Hepatocyte (in vitro differentiated cells): ENCODE data around the gene MICU1. TPM values are rescaled to one million over a fixed set of nuclear protein-coding genes. Genes with fewer than 3 reads are reported as not detected.

Experiments
- DNase-seq: peaks from one replicate; pipeline ENCODE4 v3.0.0-alpha.2; 2016; ENCODE audit warnings: low spot score
- H2AFZ ChIP-seq: fragments of 200-600 bp; sonication (generic); 2 replicates; pipeline ENCODE4 v1.6.0; 2016; ENCODE audit warnings: antibody characterized with exemption, mild to moderate bottlenecking
- H3K27ac ChIP-seq: fragments of 200-600 bp; sonication (generic); 2 replicates; pipeline ENCODE4 v1.5.1; 2016; ENCODE audit warnings: mild to moderate bottlenecking
- H3K27me3 ChIP-seq: fragments of 200-600 bp; sonication (generic); 2 replicates; pipeline ENCODE4 v1.6.1; 2016
- H3K36me3 ChIP-seq: fragments of 200-600 bp; sonication (generic); replicated peaks from 2 replicates; pipeline ENCODE4 v1.5.1; 2016; ENCODE audit warnings: low read depth; ENCODE audit not compliant: insufficient read depth
- H3K4me1 ChIP-seq: fragments of 200-600 bp; sonication (generic); 2 replicates; pipeline ENCODE4 v1.5.1; 2016; ENCODE audit warnings: mild to moderate bottlenecking, moderate library complexity; ENCODE audit not compliant: insufficient read depth
- H3K4me2 ChIP-seq: fragments of 200-600 bp; sonication (generic); 2 replicates; pipeline ENCODE4 v1.6.0; 2016
- H3K4me3 ChIP-seq: fragments of 200-600 bp; sonication (generic); 2 replicates; pipeline ENCODE4 v1.5.1; 2016; ENCODE audit warnings: mild to moderate bottlenecking
- H3K79me2 ChIP-seq: fragments of 200-600 bp; sonication (generic); 2 replicates; pipeline ENCODE4 v1.6.0; 2017; ENCODE audit warnings: mild to moderate bottlenecking
- H3K9me2 ChIP-seq: fragments of 200-600 bp; sonication (generic); replicated peaks from 2 replicates; pipeline ENCODE4 v1.6.0; 2017; ENCODE audit warnings: mild to moderate bottlenecking; ENCODE audit not compliant: insufficient read depth
- H3K9me3 ChIP-seq: fragments of 200-600 bp; sonication (generic); 2 replicates; pipeline ENCODE4 v1.5.1; 2016; ENCODE audit warnings: low read depth, mild to moderate bottlenecking
- H4K20me1 ChIP-seq: fragments of 200-600 bp; sonication (generic); 2 replicates; pipeline ENCODE4 v1.6.0; 2016; ENCODE audit warnings: mild to moderate bottlenecking; ENCODE audit not compliant: insufficient read depth, poor library complexity, severe bottlenecking
- EZH2 ChIP-seq: fragments of 200-600 bp; sonication (generic); IDR thresholded peaks from 2 replicates; pipeline ENCODE4 v1.6.1; 2016; ENCODE audit warnings: antibody characterized with exemption, mild to moderate bottlenecking, borderline replicate concordance
- EZH2phosphoT487 ChIP-seq: fragments of 200-600 bp; sonication (generic); IDR thresholded peaks from one replicate; pipeline ENCODE4 v1.6.1; 2018; ENCODE audit warnings: antibody characterized with exemption, mild to moderate bottlenecking, low read depth, moderate library complexity; ENCODE audit not compliant: unreplicated experiment, severe bottlenecking
- WGBS: methylation state at CpG from one replicate; pipeline ENCODE4 v1.1.6; 2016; ENCODE audit warnings: low lambda C conversion rate; ENCODE audit errors: missing lambda C conversion rate; 5-methylcytosine and 5-hydroxymethylcytosine counted together
- polyA plus RNA-seq: library from polyadenylated mRNA; unstranded; fragments of >200 nt; fragmentation: Nextera tagmentation; extraction: Ambion mirVana; gene quantifications from 2 replicates; pipeline ENCODE4 v1.2.1, GENCODE V29; 2016
- total RNA-seq: library from RNA; depleted of rRNA; stranded (reverse); fragments of >200 nt; gene quantifications from 2 replicates; pipeline ENCODE4 v1.2.3, GENCODE V29; 2014
- TF ChIP-seq, protein P1 (sequence below): fragments of 200-600 bp; sonication (generic); IDR thresholded peaks from 2 replicates; pipeline ENCODE4 v1.5.1; 2016; ENCODE audit warnings: antibody characterized with exemption, mild to moderate bottlenecking; ENCODE audit not compliant: poor library complexity

MICU1 gene
- total and polyA plus RNA-seq, 2 experiments from 2014 or later = 34.0 to 60.1 TPM

DNA sequence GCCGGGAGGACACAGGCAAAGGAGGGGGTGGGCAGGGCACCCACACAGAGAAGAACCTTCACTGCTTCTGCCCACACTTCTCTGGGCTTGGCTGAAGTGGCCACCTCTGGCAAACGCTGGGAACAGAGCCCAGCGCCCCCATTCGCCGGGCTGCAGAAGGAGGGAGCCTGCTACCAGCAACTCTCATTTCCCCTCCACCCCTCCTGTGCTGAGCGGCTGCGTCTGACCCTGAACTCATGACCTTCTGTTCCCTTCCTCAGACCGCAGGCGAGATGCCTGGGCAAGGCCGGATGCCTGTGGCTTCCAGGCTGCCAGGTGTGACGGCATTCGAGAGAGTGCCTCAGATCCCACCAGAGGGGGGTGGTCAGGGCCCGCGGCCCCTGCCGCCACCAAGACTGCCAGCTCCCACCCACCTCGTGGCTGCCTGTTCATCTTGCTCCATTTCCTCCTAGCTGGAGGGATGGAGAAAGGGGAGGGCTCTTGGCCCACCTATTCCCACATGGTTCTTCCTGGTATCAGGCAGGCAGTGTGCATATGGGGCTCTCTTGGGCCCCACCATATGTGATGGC lies 291.0 kb downstream of the MICU1 start:
- Histone ChIP-seq H3K36me3 (no peaks in the 10 kb centered on the region), H3K4me3 (no peak overlapping the region), H3K4me1 (peaks cover 33% of the 10 kb centered on the region), H3K27ac (peak overlapping the region; percentile 86), H3K9me2 (no peaks in the 10 kb centered on the region), H3K79me2 (no peaks in the 10 kb centered on the region), H2AFZ (no peak overlapping the region), H3K27me3 (no peaks in the 10 kb centered on the region), H3K4me2 (no peak overlapping the region), H4K20me1 (no peaks in the 10 kb centered on the region), H3K9me3 (no peaks in the 10 kb centered on the region)
- TF ChIP-seq EZH2phosphoT487 (no peak), EZH2 (no peak)
- TF ChIP-seq, protein P1, sequence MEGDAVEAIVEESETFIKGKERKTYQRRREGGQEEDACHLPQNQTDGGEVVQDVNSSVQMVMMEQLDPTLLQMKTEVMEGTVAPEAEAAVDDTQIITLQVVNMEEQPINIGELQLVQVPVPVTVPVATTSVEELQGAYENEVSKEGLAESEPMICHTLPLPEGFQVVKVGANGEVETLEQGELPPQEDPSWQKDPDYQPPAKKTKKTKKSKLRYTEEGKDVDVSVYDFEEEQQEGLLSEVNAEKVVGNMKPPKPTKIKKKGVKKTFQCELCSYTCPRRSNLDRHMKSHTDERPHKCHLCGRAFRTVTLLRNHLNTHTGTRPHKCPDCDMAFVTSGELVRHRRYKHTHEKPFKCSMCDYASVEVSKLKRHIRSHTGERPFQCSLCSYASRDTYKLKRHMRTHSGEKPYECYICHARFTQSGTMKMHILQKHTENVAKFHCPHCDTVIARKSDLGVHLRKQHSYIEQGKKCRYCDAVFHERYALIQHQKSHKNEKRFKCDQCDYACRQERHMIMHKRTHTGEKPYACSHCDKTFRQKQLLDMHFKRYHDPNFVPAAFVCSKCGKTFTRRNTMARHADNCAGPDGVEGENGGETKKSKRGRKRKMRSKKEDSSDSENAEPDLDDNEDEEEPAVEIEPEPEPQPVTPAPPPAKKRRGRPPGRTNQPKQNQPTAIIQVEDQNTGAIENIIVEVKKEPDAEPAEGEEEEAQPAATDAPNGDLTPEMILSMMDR = no peak
- DNase-seq = peak; percentile 37
- WGBS = 83% methylated on average over 16 of the region's 16 CpGs

DNA sequence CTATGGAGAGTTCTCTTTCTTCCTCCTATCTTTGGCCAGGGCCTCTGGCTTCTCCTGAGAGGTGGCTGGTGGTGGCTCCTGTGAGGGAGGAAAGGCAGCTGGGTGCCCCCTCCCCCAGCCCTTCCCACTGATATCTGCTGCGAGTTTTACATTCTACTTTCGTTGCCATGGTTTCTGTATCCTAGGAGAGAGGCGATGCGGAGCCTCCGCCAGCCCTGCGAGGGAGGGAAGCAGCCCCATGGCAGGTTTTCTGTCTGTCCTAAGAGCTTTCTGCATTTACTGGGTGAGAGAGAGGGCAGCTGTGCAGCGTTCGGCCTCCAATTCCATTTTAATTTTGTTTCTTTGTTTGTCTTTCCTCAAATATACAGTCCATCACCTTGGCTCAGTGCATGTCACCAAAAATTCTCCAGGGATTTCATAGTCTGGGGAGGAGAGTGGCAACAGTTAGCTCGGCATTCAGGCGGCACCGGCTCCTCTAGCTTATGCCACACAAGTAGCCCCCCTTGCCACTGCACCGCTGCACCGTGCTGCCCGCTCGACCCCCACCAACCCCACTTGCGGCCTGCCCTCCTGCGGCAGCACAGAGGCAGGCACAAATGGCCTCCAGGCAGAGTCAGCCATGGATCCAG lies 291.6 kb downstream of the MICU1 start:
- H2AFZ ChIP-seq = no peak overlapping the region
- H3K4me2 ChIP-seq = no peak overlapping the region
- peaks cover 37% of the 10 kb centered on the region for H3K4me1 ChIP-seq
- no peaks in the 10 kb centered on the region for H3K79me2 ChIP-seq
- no peaks in the 10 kb centered on the region for H3K9me3 ChIP-seq
- no peaks in the 10 kb centered on the region for H3K9me2 ChIP-seq
- H3K4me3 ChIP-seq = no peak overlapping the region
- peak overlapping the region; percentile 86 for H3K27ac ChIP-seq
- H4K20me1 ChIP-seq = no peaks in the 10 kb centered on the region
- no peaks in the 10 kb centered on the region for H3K27me3 ChIP-seq
- H3K36me3 ChIP-seq = no peaks in the 10 kb centered on the region
- peak; percentile 68 for DNase-seq
- WGBS = 70% methylated on average over 17 of the region's 17 CpGs
- TF ChIP-seq EZH2 (no peak), EZH2phosphoT487 (no peak)
- TF ChIP-seq, protein P1 = no peak

DNA sequence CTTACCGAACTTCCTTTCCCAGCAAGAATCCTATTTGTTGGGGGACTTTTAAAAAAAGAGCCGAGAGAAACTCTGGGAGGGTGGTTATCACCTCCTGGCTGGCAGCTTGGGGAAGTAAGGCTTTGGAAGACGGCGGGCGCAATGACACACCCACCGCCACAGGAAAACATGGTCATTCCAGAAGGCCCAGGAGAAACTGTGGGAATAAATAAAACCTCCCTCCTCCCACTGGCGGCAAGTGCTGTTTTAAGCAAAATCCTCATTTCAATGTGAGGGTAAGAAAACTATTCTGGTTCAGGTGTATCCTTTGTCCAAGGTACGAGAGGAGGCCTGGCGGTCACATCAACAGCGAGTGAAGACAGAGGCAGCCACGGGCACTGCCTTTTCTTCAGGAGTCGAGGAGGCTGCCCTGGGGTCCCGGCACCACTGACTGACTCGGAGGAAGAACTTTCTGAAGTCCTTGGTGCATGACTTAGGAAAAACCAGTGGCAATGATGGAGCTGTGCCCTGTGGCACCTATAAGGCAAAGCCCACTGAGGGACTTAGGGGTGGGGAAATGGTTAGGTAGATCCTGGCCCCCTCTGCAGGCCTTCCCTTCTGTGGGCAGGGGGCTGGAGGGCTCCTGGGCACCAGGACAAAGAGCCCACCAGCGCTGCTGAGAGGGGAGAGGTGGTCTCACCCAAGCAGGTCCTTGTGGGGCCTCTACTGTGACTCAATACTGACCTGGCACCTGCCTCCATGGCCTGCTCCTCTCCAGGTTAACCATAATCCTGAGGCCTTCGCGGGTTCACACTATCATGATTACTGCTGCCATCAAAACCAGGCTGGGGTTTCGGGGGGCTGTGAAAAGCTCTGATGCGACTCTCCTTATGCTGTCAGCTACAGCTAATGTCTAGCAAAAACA lies 292.5 kb downstream of the MICU1 start:
- Histone ChIP-seq H3K4me1 (peaks cover 37% of the 10 kb centered on the region), H3K79me2 (no peaks in the 10 kb centered on the region), H3K9me3 (no peaks in the 10 kb centered on the region), H3K27ac (peak overlapping the region; percentile 86), H4K20me1 (no peaks in the 10 kb centered on the region), H3K27me3 (no peaks in the 10 kb centered on the region), H3K9me2 (no peaks in the 10 kb centered on the region), H3K4me2 (no peak overlapping the region), H2AFZ (no peak overlapping the region), H3K4me3 (no peak overlapping the region), H3K36me3 (no peaks in the 10 kb centered on the region)
- DNase-seq = peak; percentile 2
- TF ChIP-seq EZH2phosphoT487 (no peak), EZH2 (no peak)
- TF ChIP-seq, protein P1 = no peak
- 93% methylated on average over 19 of the region's 19 CpGs for WGBS
